GM13977 (cell line): Measurements from ENCODE around the gene SHCBP1L.
"Not testable (repeated sequence)": the region's sequence is repeated elsewhere in the genome, so short reads cannot be mapped to it uniquely, and the experiment has no call there.

Experiments
- DNase-seq: peaks from one replicate; pipeline ENCODE4 v3.0.0; 2012; ENCODE audit warnings: low spot score
- CTCF ChIP-seq: IDR thresholded peaks from 2 replicates; pipeline ENCODE4 v1.5.1; 2012; ENCODE audit warnings: mild to moderate bottlenecking, control low read depth; ENCODE audit not compliant: insufficient read depth; ENCODE audit errors: extremely low read depth, missing control alignments
- in situ Hi-C: fragments of 300-500 bp; cut with MboI; formaldehyde crosslinking; loops from one replicate; pipeline ENCODE4 v1.12.0; 2022; ENCODE audit warnings: low sequenced_read_pairs, low pct_unique_long_range_greater_than_20kb, mixed read lengths, inconsistent platforms; ENCODE audit not compliant: unreplicated experiment

SHCBP1L gene

GRCh38 chr1:182909578-182909977 is 43.4 kb downstream of the SHCBP1L start:
- no peak for DNase-seq

GRCh38 chr1:182905321-182905720 is 47.6 kb downstream of the SHCBP1L start:
- in situ Hi-C loops: no loop called here
- DNase-seq: no peak
- no peak for TF ChIP-seq CTCF

More at GRCh38 chr1:182909578-182909977, 43.4 kb downstream of the SHCBP1L start:
- in situ Hi-C loops: no loop called here
- TF ChIP-seq CTCF: no peak

DNA sequence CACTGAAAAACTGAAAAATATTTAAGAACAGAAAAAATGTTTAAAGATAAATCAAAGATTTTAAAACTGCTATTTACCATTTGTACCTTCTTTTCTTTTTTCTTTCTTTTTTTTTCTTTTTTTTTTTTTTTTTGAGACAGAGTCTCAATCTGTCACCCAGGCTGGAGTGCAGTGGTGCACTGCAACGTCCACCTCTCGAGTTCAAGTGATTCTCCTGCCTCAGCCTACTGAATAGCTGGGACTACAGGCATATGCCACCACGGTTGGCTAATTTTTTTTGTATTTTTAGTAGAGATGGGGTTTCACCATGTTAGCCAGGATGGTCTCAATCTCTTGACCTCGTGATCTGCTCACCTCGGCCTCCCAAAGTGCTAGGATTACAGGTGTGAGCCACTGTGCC is 51.0 kb downstream of the SHCBP1L start:
- in situ Hi-C loops, DNase-seq: not testable (repeated sequence)

DNA sequence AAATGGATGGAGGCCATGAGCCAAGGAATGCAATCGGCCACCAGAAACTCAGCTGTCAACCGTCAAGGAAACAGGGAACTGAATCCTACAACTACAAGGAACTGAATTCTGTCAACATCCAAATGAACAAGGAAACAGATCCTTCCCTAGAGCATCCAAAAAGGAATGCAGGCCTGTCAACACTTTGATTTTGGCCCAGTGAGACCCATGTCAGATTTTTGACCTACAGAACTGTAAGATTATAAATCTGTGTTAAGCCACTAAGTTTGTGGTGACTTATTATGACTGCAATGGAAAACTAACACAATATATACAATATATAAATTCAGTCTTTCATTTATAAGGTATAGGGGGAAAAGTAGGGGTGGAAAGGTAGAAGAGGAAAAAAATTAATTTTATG is 55.3 kb downstream of the SHCBP1L start:
- TF ChIP-seq CTCF: no peak
- no peak for DNase-seq

GRCh38 chr1:182890927-182891610 is 61.9 kb downstream of the SHCBP1L start:
- in situ Hi-C loops: no loop called here
- no peak for TF ChIP-seq CTCF
- no peak for DNase-seq

More for the DNA sequence above, 55.3 kb downstream of the SHCBP1L start:
- in situ Hi-C loops: no loop called here

DNA sequence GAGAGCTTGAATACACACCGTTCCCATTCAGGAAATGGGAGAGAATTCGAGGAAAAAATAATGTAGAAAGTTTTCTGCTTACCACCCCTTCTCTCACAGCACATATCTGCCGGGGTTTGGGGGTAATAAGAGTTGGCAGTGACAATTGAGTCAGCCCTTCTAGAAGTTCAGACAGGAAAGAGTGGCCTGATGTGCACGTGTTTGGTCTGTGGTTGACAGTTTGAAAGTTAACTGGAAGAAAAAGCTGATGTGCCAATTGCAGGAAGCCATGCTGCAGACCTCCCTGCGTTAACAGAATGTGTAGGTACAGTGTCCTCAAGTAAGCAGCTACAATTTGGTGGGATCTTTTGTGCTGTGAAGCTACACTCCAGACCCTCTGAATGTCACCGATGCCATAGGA is 63.0 kb downstream of the SHCBP1L start:
- in situ Hi-C loops: no loop called here
- TF ChIP-seq CTCF: no peak
- peak; percentile 12 for DNase-seq

- TF ChIP-seq CTCF: no peak
- DNase-seq: no peak
- in situ Hi-C loops: no loop called here
These were observed 64.0 kb downstream of the SHCBP1L start for GRCh38 chr1:182888736-182889531.
